GM12873 (cell line): ENCODE results near the gene VASH2.

Source experiments
- TF ChIP-seq, protein P1 (sequence below): IDR thresholded peaks from 2 replicates; pipeline ENCODE4 v1.5.1; 2012; ENCODE audit warnings: low read depth, mild to moderate bottlenecking, moderate library complexity, low read length, control low read depth; ENCODE audit not compliant: insufficient read depth; ENCODE audit errors: missing control alignments

Gene VASH2

DNA sequence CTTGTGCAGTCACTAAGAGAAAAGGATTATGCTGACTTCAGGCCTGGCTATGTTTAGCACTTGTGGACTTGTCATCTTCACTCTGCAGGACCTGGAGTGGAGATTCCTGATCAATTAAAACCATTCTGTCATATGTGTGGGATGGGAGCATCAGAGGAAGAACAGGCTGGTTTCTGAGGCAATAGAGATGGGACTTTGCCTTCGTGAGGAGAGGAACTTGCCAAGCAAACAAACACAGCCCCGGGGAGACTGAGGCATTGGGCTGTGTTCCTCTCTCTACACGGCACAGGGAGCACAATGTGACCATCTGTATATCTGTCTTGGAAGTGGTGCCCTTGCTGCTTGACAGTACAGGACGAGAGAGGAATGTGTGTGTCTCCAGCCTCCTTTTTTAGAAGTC is 23.1 kb downstream of the VASH2 start:
- TF ChIP-seq, protein P1, sequence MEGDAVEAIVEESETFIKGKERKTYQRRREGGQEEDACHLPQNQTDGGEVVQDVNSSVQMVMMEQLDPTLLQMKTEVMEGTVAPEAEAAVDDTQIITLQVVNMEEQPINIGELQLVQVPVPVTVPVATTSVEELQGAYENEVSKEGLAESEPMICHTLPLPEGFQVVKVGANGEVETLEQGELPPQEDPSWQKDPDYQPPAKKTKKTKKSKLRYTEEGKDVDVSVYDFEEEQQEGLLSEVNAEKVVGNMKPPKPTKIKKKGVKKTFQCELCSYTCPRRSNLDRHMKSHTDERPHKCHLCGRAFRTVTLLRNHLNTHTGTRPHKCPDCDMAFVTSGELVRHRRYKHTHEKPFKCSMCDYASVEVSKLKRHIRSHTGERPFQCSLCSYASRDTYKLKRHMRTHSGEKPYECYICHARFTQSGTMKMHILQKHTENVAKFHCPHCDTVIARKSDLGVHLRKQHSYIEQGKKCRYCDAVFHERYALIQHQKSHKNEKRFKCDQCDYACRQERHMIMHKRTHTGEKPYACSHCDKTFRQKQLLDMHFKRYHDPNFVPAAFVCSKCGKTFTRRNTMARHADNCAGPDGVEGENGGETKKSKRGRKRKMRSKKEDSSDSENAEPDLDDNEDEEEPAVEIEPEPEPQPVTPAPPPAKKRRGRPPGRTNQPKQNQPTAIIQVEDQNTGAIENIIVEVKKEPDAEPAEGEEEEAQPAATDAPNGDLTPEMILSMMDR = no peak

- TF ChIP-seq, protein P1 = no peak
Observed at GRCh38 chr1:212973899-212974298, 23.6 kb downstream of the VASH2 start.

- TF ChIP-seq, protein P1 = no peak
Observed at GRCh38 chr1:212974711-212975110, 24.4 kb downstream of the VASH2 start.

DNA sequence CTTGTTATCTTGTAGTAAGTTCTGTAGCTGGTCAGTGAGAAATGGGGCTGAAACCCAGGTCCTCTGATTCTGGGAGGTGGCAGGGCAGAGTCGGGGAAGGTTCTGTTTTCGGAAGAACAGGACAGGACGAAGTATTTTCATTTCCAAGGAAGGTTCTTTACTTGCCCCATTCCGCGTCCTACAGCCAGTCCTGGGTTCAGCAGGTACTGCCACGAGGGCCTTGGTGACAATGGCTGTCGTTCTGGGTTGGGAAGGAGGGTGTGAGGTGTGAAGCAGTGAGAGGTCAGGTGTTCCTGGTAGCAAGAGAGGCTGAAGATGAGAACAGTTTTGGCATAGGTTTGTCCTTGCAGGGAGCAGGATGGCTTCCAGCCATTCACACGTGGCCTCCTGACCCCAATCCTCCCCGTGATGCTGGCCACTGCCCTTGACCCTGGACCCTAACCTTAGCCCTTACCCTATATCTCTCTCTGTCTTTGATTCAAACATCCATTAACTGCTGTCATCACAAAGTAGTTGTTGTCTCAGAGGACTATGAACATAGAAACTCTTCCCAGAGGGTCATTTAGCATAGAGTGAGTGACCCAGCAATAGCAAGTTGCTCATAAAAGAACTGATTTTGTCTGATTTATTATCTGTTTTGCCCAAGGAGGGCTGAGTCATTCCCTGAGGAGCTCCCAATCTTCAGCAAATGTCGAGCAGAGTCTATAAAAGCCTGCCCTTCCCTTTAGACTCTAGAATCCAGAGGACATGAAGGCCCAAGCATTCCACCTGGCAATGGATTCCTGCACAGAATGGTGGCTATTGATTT is 25.0 kb downstream of the VASH2 start:
- TF ChIP-seq, protein P1 = no peak

- TF ChIP-seq, protein P1 = no peak
Observed at GRCh38 chr1:212976586-212976985, 26.2 kb downstream of the VASH2 start.

DNA sequence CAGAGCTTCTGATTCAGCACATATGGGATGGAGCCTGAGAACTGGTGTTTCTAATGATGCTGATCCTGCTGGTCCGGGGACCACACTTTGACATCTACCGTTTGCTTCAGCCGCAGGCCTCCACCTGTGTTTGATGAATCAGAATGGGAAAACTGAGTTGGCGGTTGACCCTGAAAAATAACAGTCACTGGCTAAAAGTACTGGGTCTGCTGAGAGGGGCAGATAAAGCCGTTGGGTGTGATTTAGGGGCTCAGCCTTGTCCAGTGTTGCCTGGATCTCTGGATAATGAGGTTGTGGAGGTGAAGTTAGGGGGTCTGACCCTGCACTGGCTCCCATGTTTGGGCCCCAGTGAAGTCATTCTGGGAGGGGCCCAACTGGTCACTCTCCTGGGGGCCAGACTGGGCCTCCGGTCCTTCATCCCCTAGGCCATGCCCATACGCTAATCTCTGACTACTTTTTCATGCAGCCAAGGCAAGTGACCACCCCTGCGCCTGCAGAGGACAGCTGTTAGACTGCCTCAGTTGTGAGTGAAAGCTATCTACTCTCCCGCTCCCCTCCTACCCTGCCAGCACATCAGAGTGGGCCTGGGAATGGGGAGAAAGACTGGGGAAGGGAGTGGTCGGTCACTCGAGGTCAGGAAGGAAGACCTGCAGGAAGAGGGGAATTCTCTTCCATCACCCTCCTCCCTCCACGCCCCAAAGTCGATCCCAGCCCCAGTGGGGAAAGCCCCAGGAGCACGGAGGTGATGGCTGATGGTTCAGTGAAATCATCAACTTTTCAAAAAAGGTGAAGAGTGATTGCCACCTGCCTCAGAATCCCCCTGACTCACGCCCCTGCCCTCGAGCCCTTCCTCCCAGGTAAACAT is 27.7 kb downstream of the VASH2 start:
- TF ChIP-seq, protein P1 = no peak
